Activated CD4-positive, alpha-beta T cell treated with anti-CD3 and anti-CD28 coated beads, Interleukin-2, amount 50 U/mL, for 1 hour (primary cell): ENCODE data around the gene ADD2.
"Not testable (repeated sequence)": the region's sequence is repeated elsewhere in the genome, so short reads cannot be mapped to it uniquely, and the experiment has no call there.

Experiments used
- DNase-seq: peaks from one replicate; pipeline ENCODE4 v3.0.0-alpha.2; 2020

ADD2 gene

GRCh38 chr2:70767699-70768589, at the start of gene ADD2:
ADD2 (minus strand) TSS chr2:70768200; CDS start chr2:70706408, 61,792 bp downstream.
- DNase-seq = peak; percentile 27

GRCh38 chr2:70817284-70817954, 49.4 kb upstream of the ADD2 start:
- no peak for DNase-seq

- no peak for DNase-seq
Observed at GRCh38 chr2:70816726-70817125, 48.7 kb upstream of the ADD2 start.

- no peak for DNase-seq
Observed at GRCh38 chr2:70808983-70809958, 41.3 kb upstream of the ADD2 start.

GRCh38 chr2:70807828-70808118, 39.8 kb upstream of the ADD2 start:
- no peak for DNase-seq

- no peak for DNase-seq
Observed at GRCh38 chr2:70807102-70807827, 39.3 kb upstream of the ADD2 start.

GRCh38 chr2:70806620-70807019, 38.6 kb upstream of the ADD2 start:
- DNase-seq = no peak

GRCh38 chr2:70806013-70806412, 38.0 kb upstream of the ADD2 start:
- no peak for DNase-seq

GRCh38 chr2:70801607-70802263, 33.7 kb upstream of the ADD2 start:
- no peak for DNase-seq

GRCh38 chr2:70799706-70800105, 31.7 kb upstream of the ADD2 start:
- DNase-seq = no peak

- DNase-seq = not testable (repeated sequence)
Observed at GRCh38 chr2:70797996-70798395, 30.0 kb upstream of the ADD2 start.

GRCh38 chr2:70797506-70797905, 29.5 kb upstream of the ADD2 start:
- DNase-seq = no peak

GRCh38 chr2:70796262-70796661, 28.3 kb upstream of the ADD2 start:
- no peak for DNase-seq

GRCh38 chr2:70795164-70795995, 27.4 kb upstream of the ADD2 start:
- DNase-seq = no peak

- no peak for DNase-seq
Observed at GRCh38 chr2:70793450-70793849, 25.4 kb upstream of the ADD2 start.

- no peak for DNase-seq
Observed at GRCh38 chr2:70790136-70790828, 22.3 kb upstream of the ADD2 start, which contains the start of gene FIGLA. FIGLA (minus strand) TSS chr2:70790643; CDS start chr2:70790638, 5 bp downstream.

- peak; percentile 61 for DNase-seq
Observed at GRCh38 chr2:70789304-70790135, 21.5 kb upstream of the ADD2 start.

- DNase-seq = peak; percentile 26
Observed at GRCh38 chr2:70785137-70785911, 17.3 kb upstream of the ADD2 start.
